GM12875 (cell line): ENCODE measurements around the gene OR7A17.

Experiments
- H3K4me3 ChIP-seq: one replicate; pipeline ENCODE4 v1.5.1; 2011; ENCODE audit warnings: low read depth, low read length, control low read depth
- CTCF ChIP-seq: IDR thresholded peaks from 2 replicates; pipeline ENCODE4 v1.5.1; 2011; ENCODE audit warnings: low read depth, mild to moderate bottlenecking, control low read depth, inconsistent platforms, low read length, moderate library complexity, borderline replicate concordance; ENCODE audit not compliant: insufficient read depth

OR7A17 gene

GRCh38 chr19:14837391-14837790 is 48.5 kb downstream of the OR7A17 start:
- H3K4me3 ChIP-seq = no peak overlapping the region
- no peak for TF ChIP-seq CTCF

GRCh38 chr19:14835011-14835410 is 50.9 kb downstream of the OR7A17 start, which contains the start of the genes OR7A5 and OR7C1:
OR7A5 (minus strand) TSS chr19:14835185; CDS start chr19:14828241, 6,944 bp downstream.
OR7C1 (minus strand) TSS chr19:14835185; CDS start chr19:14800136, 35,049 bp downstream.
- H3K4me3 ChIP-seq = no peak within 1 kb of the TSS
- TF ChIP-seq CTCF = no peak

GRCh38 chr19:14830702-14831101 is 55.2 kb downstream of the OR7A17 start:
- H3K4me3 ChIP-seq = no peak overlapping the region

More at GRCh38 chr19:14830702-14831101, 55.2 kb downstream of the OR7A17 start:
- no peak for TF ChIP-seq CTCF
